ENCODE data around the gene ARHGAP26. TPM values are rescaled to one million over a fixed set of nuclear protein-coding genes. Genes with fewer than 3 reads are reported as not detected.

ARHGAP26 gene
- total RNA-seq, 4 donors from 2014 or later, result 61.0 to 76.7 (median 61.2) TPM

- Histone ChIP-seq H3K27ac (no peak overlapping the region), H3K9me3 (no peaks in the 10 kb centered on the region), H3K4me3 (no peak overlapping the region), H3K36me3 (no peaks in the 10 kb centered on the region), H3K4me1 (peaks cover 0 to 15% (median 7%) of the 10 kb centered on the region in 4 donors), H3K27me3 (no peaks in the 10 kb centered on the region)
- DNase-seq, result no peak
- in situ Hi-C loops (cut with MboI; ENCODE audit: low pct_ligation_motif_present in 1 of 4, low pct_unique_long_range_greater_than_20kb in 1 of 4, low sequenced_read_pairs in 3 of 4), result no loop called here
- 49% methylated on average over 2 of the region's 2 CpGs; no CpG with 5 or more reads in 1 of the 2 donors for WGBS, 2 donors (ENCODE audit: low coverage in 1 of 2)
- intact Hi-C loops (cut with DNase I; ENCODE audit: low total_unique reads), result no loop called here
- TF ChIP-seq, protein P1, sequence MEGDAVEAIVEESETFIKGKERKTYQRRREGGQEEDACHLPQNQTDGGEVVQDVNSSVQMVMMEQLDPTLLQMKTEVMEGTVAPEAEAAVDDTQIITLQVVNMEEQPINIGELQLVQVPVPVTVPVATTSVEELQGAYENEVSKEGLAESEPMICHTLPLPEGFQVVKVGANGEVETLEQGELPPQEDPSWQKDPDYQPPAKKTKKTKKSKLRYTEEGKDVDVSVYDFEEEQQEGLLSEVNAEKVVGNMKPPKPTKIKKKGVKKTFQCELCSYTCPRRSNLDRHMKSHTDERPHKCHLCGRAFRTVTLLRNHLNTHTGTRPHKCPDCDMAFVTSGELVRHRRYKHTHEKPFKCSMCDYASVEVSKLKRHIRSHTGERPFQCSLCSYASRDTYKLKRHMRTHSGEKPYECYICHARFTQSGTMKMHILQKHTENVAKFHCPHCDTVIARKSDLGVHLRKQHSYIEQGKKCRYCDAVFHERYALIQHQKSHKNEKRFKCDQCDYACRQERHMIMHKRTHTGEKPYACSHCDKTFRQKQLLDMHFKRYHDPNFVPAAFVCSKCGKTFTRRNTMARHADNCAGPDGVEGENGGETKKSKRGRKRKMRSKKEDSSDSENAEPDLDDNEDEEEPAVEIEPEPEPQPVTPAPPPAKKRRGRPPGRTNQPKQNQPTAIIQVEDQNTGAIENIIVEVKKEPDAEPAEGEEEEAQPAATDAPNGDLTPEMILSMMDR (IDR thresholded peaks at IDR 0.05), result no peak
- TF ChIP-seq POLR2AphosphoS5 (IDR thresholded peaks at IDR 0.05), result no peak
- TF ChIP-seq EP300 (IDR thresholded peaks at IDR 0.05; ENCODE audit: low read depth), result no peak
- no peak for TF ChIP-seq POLR2A (IDR thresholded peaks at IDR 0.05)
Measured at GRCh38 chr5:143219696-143220095, 449.5 kb downstream of the ARHGAP26 start.

GRCh38 chr5:143220748-143221251 is 450.6 kb downstream of the ARHGAP26 start:
- Histone ChIP-seq H3K27ac (peak overlapping the region; percentile 9 to 46 (median 42)), H3K9me3 (no peaks in the 10 kb centered on the region), H3K36me3 (no peaks in the 10 kb centered on the region), H3K4me1 (peaks cover 0 to 15% (median 7%) of the 10 kb centered on the region in 4 donors), H3K4me3 (no peak overlapping the region), H3K27me3 (no peaks in the 10 kb centered on the region)
- intact Hi-C loops (cut with DNase I; ENCODE audit: low total_unique reads) (no loop called here), in situ Hi-C loops (cut with MboI; ENCODE audit: low pct_ligation_motif_present in 1 of 4, low pct_unique_long_range_greater_than_20kb in 1 of 4, low sequenced_read_pairs in 3 of 4) (no loop called here)
- TF ChIP-seq POLR2AphosphoS5 (IDR thresholded peaks at IDR 0.05), result no peak
- TF ChIP-seq POLR2A (IDR thresholded peaks at IDR 0.05), result no peak
- no peak for TF ChIP-seq EP300 (IDR thresholded peaks at IDR 0.05; ENCODE audit: low read depth)
- TF ChIP-seq, protein P1 (IDR thresholded peaks at IDR 0.05), result no peak
- DNase-seq, result no peak
- WGBS, 2 donors (ENCODE audit: low coverage in 1 of 2), result 75 to 79% methylated on average over 3 of the region's 3 CpGs

DNA sequence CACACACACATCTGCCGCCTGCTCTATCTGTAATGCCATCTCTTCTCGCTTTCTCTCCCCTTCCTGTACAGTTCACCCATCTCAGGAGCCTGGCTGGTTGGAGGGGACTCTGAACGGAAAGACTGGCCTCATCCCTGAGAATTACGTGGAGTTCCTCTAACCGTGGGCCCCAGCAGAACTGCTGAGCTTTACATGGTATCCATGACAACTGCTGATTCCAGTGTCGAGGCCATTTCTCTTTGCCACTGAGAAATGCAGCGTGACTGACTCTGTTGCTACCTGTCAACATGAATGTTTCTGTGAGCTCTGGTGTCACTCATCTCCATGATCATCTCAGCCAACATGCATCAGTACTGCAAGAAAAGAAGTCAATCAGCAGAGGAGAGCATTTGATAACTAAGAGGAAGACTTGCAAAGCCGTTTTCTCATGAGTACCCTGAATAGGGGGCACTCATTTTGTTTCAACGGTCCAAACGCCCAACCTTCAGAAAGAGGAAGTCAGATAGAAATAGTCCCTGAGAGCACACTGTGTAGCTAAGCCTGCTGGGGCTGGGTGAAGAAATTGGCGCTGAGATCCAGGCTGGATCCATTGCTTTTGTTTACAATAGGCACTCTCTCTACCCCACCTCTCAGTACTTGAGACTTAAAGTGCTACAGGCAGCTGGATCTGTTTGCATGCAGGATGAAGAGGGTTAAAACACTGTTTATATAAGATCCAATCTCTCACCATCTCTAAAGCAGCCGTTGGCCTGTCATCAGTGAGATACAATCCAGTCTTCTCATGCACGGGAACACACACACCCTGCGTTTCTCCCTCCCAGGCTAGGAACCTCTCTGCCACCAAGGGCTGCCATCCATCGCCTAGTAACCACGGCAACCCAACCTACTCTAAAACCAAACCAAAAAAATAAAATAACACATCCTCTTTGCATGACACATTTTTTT is 452.4 kb downstream of the ARHGAP26 start:
- intact Hi-C loops (cut with DNase I; ENCODE audit: low total_unique reads) (no loop called here), in situ Hi-C loops (cut with MboI; ENCODE audit: low pct_ligation_motif_present in 1 of 4, low pct_unique_long_range_greater_than_20kb in 1 of 4, low sequenced_read_pairs in 3 of 4) (no loop called here)
- Histone ChIP-seq H3K27ac (peak overlapping the region; percentile 17 to 61 (median 42)), H3K4me3 (no peak overlapping the region), H3K9me3 (no peaks in the 10 kb centered on the region), H3K27me3 (no peaks in the 10 kb centered on the region), H3K4me1 (peaks cover 0 to 15% (median 7%) of the 10 kb centered on the region in 4 donors), H3K36me3 (no peaks in the 10 kb centered on the region)
- 55% methylated on average over 7 to 16 of the region's 16 CpGs for WGBS, 2 donors (ENCODE audit: low coverage in 1 of 2)
- TF ChIP-seq POLR2A (IDR thresholded peaks at IDR 0.05) (no peak), POLR2AphosphoS5 (IDR thresholded peaks at IDR 0.05) (peak in 1 of 3 donors; percentile 32)
- DNase-seq, result no peak

DNA sequence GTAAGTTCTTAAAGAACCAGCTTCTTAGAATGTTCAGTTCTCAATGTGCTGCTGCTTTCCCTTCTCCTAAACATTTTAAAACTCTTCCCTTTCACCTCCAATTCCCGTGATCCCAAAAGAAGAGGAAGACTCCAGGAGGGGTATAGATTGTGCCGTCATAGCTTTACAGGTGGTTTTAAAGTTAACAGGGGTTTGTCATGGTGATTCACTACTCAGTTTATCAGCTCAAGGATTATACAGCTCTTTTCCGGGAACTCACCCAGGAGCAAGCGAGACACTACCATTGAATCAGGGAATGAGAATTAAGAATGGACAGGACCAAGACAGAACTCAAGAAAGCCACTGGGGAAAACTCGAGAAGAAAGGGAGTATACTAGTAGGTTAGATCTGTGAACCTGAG is 454.5 kb downstream of the ARHGAP26 start:
- in situ Hi-C loops (cut with MboI; ENCODE audit: low pct_ligation_motif_present in 1 of 4, low pct_unique_long_range_greater_than_20kb in 1 of 4, low sequenced_read_pairs in 3 of 4) (no loop called here), intact Hi-C loops (cut with DNase I; ENCODE audit: low total_unique reads) (no loop called here)
- 89 to 96% methylated on average over 4 to 5 of the region's 5 CpGs for whole genome bisulfite sequencing, 2 donors (ENCODE audit: low coverage in 1 of 2)
- H3K9me3 ChIP-seq, result no peaks in the 10 kb centered on the region
- no peaks in the 10 kb centered on the region for H3K36me3 ChIP-seq
- H3K27ac ChIP-seq, result no peak overlapping the region
- no peaks in the 10 kb centered on the region for H3K27me3 ChIP-seq
- TF ChIP-seq EP300 (IDR thresholded peaks at IDR 0.05; ENCODE audit: low read depth) (no peak), POLR2AphosphoS5 (IDR thresholded peaks at IDR 0.05) (no peak), POLR2A (IDR thresholded peaks at IDR 0.05) (no peak)
- TF ChIP-seq, protein P1 (IDR thresholded peaks at IDR 0.05), result no peak
- DNase-seq, result no peak
- H3K4me3 ChIP-seq, result no peak overlapping the region
- peaks cover 0 to 16% (median 1%) of the 10 kb centered on the region in 4 donors for H3K4me1 ChIP-seq
